Panc1 (cell line): Measurements from ENCODE around the gene KLHL8. TPM values are rescaled to one million over a fixed set of nuclear protein-coding genes. Genes with fewer than 3 reads are reported as not detected.

Experiments used
- ATAC-seq: fragments of 200-7000 bp; cut with Tn5 transposase; 2 replicates; pipeline ENCODE4 v1.9.1; 2020; ENCODE audit warnings: mild to moderate bottlenecking, moderate library complexity
- BruUV-seq: library from RNA; stranded (reverse); fragments of 400-500 nt; replicated peaks from 2 replicates; lab custom pipeline; 2021; lab: Mats Ljungman, UMichigan
- CTCF ChIA-PET: fragments of 300-600 bp; sonication (Branson Sonifier 250); formaldehyde crosslinking; loops from one replicate; lab custom pipeline; 2022; ENCODE audit warnings: antibody characterized with exemption; lab: Charles Lee
- POLR2A ChIA-PET: fragments of 300-600 bp; sonication (Branson Sonifier 250); formaldehyde crosslinking; loops from one replicate; lab custom pipeline; 2022; ENCODE audit warnings: antibody characterized with exemption; lab: Charles Lee
- DNase-seq: peaks from one replicate; pipeline ENCODE4 v3.0.0-alpha.2; 2010; ENCODE audit warnings: low read depth, low spot score
- H3K27ac ChIP-seq: 2 replicates; pipeline ENCODE4 v1.5.1; 2011; ENCODE audit warnings: mild to moderate bottlenecking, low read length, inconsistent platforms
- H3K27me3 ChIP-seq: fragments of 200-500 bp; sonication (Bioruptor generic); 2 replicates; pipeline ENCODE4 v1.6.0; 2014; ENCODE audit warnings: low read length, inconsistent platforms; ENCODE audit not compliant: control insufficient read depth, insufficient read depth
- H3K36me3 ChIP-seq: fragments of 200-500 bp; sonication (Bioruptor generic); 2 replicates; pipeline ENCODE4 v1.5.1; 2014; ENCODE audit warnings: inconsistent platforms, mild to moderate bottlenecking, low read length, moderate library complexity; ENCODE audit not compliant: control insufficient read depth, insufficient read depth
- H3K4me1 ChIP-seq: 2 replicates; pipeline ENCODE4 v1.5.1; 2011; ENCODE audit warnings: inconsistent platforms, mild to moderate bottlenecking, low read length, moderate library complexity; ENCODE audit not compliant: control insufficient read depth, insufficient read depth
- H3K4me3 ChIP-seq, 2 experiments: 2 replicates each; pipeline ENCODE4 v1.5.1; 2011 to 2012; ENCODE audit warnings: low read depth in 2 of 2, low read length in 2 of 2, mild to moderate bottlenecking in 2 of 2, inconsistent platforms in 1 of 2, moderate library complexity in 1 of 2
- H3K9me3 ChIP-seq: fragments of 200-500 bp; sonication (Bioruptor generic); 2 replicates; pipeline ENCODE4 v1.5.1; 2014; ENCODE audit warnings: low read depth, mild to moderate bottlenecking, inconsistent platforms, low read length, moderate library complexity; ENCODE audit not compliant: control insufficient read depth, insufficient read depth
- CTCF ChIP-seq: fragments of 450-650 bp; IDR thresholded peaks from 2 replicates; pipeline ENCODE4 v1.5.1; 2017; ENCODE audit warnings: mild to moderate bottlenecking
- POLR2AphosphoS5 ChIP-seq: IDR thresholded peaks from 2 replicates; pipeline ENCODE4 v1.6.1; 2012; ENCODE audit warnings: mild to moderate bottlenecking, low read depth, low read length, moderate library complexity
- SIN3A ChIP-seq: IDR thresholded peaks from 2 replicates; pipeline ENCODE4 v1.6.1; 2012; ENCODE audit warnings: low read depth, mild to moderate bottlenecking, low read length, moderate library complexity, borderline replicate concordance; ENCODE audit not compliant: insufficient read depth
- TCF7L2 ChIP-seq: IDR thresholded peaks from 2 replicates; pipeline ENCODE4 v1.6.1; 2011; ENCODE audit warnings: mild to moderate bottlenecking, low read depth, low read length, inconsistent platforms
- in situ Hi-C: cut with HindIII; loops from 2 replicates; pipeline ENCODE4 v1.10.0; 2016; ENCODE audit warnings: low sequenced_read_pairs, low pct_unique_long_range_greater_than_20kb
- intact Hi-C: fragments of 100-400 bp; cut with micrococcal nuclease; formaldehyde crosslinking; loops from one replicate; pipeline ENCODE4 v1.10.0; 2022; ENCODE audit not compliant: unreplicated experiment
- total RNA-seq: library from RNA; stranded (reverse); gene quantifications from one replicate; pipeline ENCODE4 v1.2.1, GENCODE V29; 2021; ENCODE audit not compliant: unreplicated experiment
- TF ChIP-seq, protein P1 (sequence below), 2 experiments: IDR thresholded peaks; 2 replicates each; pipeline ENCODE4 v1.6.1; 2011 to 2012; ENCODE audit warnings: low read depth in 2 of 2, control low read depth in 1 of 2, low read length in 1 of 2, mild to moderate bottlenecking in 1 of 2, moderate library complexity in 1 of 2; ENCODE audit not compliant: insufficient read depth in 1 of 2

KLHL8 gene
- total RNA-seq, 1 experiment from 2014 or later, result 9.0 TPM

DNA sequence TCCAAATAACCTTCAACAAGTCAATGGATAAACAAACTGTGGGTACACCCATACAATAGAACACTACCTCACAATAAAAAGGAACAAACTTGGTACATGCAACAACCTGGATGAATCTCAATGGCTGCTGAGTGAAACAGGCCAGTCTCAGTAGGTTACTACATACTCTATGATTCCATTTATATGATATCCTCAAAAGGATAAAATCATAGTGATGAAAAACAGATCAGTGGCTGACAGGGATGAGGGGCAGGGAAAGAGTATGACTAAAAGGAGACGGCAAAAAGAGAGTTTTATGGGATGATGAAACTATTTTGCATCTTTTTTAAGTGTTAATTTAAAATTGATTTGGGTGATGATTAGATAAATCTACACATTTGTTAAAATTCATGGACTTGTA, 15.9 kb downstream of the KLHL8 start:
- ChIA-PET POLR2A (no interaction called here), CTCF (no interaction called here)
- Histone ChIP-seq H3K36me3 (no peaks in the 10 kb centered on the region), H3K4me3 (no peak overlapping the region), H3K27me3 (no peaks in the 10 kb centered on the region), H3K9me3 (no peaks in the 10 kb centered on the region), H3K4me1 (no peaks in the 10 kb centered on the region), H3K27ac (no peak overlapping the region)
- no peak for TF ChIP-seq TCF7L2
- no peak for TF ChIP-seq POLR2AphosphoS5
- TF ChIP-seq, protein P1, sequence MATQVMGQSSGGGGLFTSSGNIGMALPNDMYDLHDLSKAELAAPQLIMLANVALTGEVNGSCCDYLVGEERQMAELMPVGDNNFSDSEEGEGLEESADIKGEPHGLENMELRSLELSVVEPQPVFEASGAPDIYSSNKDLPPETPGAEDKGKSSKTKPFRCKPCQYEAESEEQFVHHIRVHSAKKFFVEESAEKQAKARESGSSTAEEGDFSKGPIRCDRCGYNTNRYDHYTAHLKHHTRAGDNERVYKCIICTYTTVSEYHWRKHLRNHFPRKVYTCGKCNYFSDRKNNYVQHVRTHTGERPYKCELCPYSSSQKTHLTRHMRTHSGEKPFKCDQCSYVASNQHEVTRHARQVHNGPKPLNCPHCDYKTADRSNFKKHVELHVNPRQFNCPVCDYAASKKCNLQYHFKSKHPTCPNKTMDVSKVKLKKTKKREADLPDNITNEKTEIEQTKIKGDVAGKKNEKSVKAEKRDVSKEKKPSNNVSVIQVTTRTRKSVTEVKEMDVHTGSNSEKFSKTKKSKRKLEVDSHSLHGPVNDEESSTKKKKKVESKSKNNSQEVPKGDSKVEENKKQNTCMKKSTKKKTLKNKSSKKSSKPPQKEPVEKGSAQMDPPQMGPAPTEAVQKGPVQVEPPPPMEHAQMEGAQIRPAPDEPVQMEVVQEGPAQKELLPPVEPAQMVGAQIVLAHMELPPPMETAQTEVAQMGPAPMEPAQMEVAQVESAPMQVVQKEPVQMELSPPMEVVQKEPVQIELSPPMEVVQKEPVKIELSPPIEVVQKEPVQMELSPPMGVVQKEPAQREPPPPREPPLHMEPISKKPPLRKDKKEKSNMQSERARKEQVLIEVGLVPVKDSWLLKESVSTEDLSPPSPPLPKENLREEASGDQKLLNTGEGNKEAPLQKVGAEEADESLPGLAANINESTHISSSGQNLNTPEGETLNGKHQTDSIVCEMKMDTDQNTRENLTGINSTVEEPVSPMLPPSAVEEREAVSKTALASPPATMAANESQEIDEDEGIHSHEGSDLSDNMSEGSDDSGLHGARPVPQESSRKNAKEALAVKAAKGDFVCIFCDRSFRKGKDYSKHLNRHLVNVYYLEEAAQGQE (IDR thresholded peaks at IDR 0.05; ENCODE audit: insufficient read depth in 1 of 2, low read depth in 2 of 2, low read length in 1 of 2), result no peak
- TF ChIP-seq SIN3A, result no peak
- no peak for TF ChIP-seq CTCF
- BruUV-seq, result no TSS peak
- in situ Hi-C loops, result no loop called here
- ATAC-seq, result no peak
- no peak for DNase-seq
- intact Hi-C loops, result no loop called here

DNA sequence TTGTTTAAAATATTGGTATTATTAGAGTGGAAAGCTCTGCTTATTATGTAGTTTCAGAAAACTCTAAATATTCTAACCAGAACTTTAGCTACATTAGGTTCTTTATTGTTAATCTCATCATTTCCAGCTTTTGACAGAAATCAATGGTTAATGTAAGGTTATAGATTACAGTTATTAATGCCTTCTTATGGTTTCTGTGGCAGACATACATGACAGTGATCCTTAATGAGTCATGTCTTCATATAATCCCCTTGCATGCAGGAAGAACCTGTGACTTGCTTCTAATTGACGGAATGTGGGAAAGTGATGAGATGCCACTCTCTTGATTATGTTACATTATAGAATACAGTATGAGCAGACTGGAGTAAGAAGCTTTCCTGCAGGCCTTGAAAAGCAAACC, 23.5 kb downstream of the KLHL8 start:
- CTCF ChIA-PET, result no interaction called here
- H3K4me1 ChIP-seq, result no peaks in the 10 kb centered on the region
- no peaks in the 10 kb centered on the region for H3K36me3 ChIP-seq
- no peak for TF ChIP-seq CTCF
- no peak for TF ChIP-seq TCF7L2
- TF ChIP-seq POLR2AphosphoS5, result no peak
- no peak for TF ChIP-seq SIN3A
- TF ChIP-seq, protein P1 (IDR thresholded peaks at IDR 0.05; ENCODE audit: insufficient read depth in 1 of 2, low read depth in 2 of 2, low read length in 1 of 2), result no peak
- H3K4me3 ChIP-seq, result no peak overlapping the region
- intact Hi-C loops (no loop called here), in situ Hi-C loops (no loop called here)
- ATAC-seq (no peak), DNase-seq (no peak)
- POLR2A ChIA-PET, result no interaction called here
- no peaks in the 10 kb centered on the region for H3K27me3 ChIP-seq
- H3K27ac ChIP-seq, result no peak overlapping the region
- BruUV-seq, result no TSS peak
- no peaks in the 10 kb centered on the region for H3K9me3 ChIP-seq
